LHCN-M2 (cell line): ENCODE data around the gene ASGR1. TPM values are rescaled to one million over a fixed set of nuclear protein-coding genes. Genes with fewer than 3 reads are reported as not detected.

ENCODE experiments used
- DNase-seq: peaks from one replicate; pipeline ENCODE4 v3.0.0-alpha.2; 2012; ENCODE audit warnings: low read depth
- total RNA-seq: library from RNA; depleted of rRNA; stranded (reverse); fragments of >200 nt; gene quantifications from 2 replicates; pipeline ENCODE4 v1.2.3, GENCODE V29; 2014

Gene ASGR1
- total RNA-seq, 1 experiment from 2014 or later = 0.29 TPM

DNA sequence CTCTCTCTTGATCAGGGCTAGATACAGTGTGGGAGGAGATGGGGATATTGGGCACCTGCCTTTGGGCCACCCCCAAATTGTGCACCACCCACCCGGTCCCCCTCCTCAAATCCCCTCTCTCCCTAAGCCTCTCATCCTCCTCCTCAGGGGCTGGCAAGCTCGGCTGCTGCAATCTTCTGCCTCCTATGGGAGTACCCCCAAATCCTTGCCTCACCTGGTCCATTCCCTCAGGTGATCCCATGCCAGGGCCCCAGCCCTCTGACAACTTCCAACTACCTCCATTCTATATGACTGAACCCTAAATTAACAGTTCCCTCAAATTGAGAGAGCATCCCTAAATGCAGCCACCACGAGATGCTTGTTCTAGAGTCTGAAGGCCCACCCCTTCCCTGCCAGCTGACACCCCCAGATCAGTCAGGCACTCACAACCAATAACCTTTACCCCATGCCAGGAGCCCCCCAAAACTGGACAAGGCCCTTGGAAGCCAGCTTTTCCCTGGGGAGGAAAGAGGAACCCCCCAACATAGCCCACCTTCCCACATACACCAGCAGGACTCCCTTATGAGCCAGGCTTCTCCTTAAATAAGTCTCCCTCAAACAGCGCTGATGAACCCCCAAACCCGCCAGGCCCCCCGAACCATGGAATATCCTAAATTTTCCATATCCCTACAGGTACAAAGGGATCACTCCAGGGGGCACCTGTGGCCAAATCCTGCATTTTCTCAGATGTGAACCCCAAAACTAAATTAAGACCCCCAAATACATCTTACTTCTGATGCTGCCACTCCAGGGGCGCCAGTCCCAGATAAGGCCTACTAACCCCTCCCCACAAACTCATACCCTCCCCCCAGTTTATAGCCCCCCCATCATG is 37.3 kb upstream of the ASGR1 start:
- DNase-seq = no peak

DNA sequence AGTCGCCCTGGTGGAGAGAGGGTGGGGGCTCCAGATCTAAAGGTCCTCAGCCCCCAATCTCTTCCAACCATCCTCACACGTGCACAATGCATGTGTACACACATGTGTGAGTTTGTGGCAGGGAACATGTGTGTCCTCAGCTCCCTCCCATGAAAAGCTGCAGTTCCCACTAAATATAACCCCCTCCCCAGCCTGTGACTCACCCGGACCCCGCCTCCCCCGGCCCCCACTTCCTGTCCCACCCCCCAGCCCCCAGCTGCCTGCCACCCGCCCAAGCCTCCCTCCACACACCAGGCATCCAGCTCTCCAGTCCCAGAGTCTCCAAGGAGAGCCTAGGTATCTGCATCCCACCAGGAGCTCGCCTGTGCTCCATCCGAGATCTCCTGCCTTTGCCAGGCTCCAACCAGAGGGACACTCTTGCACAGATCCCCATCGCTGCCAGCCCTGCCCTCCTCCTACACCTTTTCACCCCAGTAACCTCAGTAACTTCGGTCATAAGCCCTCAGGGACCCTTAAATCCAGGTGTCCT is 36.5 kb upstream of the ASGR1 start:
- DNase-seq = no peak

DNA sequence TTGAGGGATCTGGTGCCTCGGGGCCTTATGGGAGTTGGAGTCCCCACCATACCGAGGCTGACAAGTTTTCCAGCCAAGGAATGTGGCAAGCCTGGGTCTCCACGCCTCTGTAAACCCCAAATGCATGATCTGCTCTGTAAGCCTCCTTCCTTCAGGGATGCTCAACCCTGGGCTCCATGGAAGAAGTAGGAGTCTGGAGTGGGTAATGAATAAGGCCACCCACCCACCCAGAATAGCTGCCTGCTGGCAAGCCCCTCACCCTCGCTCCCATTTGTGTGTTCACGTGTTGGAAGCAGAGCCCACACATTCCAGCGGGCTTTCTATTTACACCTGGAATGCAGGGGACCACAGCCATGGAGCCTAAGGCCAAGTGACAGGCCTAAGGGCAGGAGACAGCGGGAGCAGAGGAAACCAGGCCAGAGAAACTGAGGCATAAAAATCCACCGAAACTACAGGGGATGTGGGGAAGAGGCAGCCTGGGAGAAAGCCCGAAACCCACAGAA is 36.0 kb upstream of the ASGR1 start:
- DNase-seq = no peak

DNA sequence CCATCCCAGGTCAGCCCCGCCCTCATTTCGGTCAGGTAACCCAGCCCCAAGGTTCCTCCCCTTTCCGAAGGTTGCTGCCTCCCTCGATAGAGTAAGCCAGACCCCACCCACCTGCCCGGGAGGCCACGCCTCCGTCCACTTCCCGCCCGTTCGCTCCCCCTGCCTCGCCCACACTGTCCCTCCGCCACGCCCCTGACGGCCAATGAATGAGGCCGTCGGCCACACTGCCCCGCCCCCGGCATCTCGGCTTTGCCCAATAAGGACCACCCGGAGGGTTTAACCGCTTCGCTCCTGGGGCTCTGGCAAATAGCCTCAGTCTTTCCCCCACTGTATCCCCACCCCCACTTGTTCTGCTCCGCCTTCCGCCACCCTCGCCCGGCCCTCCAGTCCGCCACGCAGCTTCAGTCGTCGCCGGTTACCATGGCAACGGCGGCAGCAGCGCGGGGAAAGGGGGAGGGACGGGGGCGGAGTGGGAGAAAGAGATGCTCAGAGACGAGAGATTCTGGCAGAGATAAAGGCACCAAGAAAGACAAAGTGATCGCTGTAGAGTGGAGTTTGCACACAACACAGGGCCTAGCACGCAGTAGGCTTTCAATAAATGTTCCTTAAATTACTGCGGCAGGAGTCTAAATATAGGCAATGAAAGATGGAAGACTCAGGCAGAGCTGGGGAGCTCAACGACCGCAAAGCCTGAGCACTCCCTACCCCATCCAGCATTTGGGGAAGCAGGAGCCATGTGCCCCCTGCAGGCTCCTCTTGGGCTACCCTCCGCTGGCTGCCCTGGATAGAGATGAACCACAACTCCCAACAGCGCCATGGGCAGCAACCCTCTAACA is 35.3 kb upstream of the ASGR1 start:
- peak; percentile 95 for DNase-seq

DNA sequence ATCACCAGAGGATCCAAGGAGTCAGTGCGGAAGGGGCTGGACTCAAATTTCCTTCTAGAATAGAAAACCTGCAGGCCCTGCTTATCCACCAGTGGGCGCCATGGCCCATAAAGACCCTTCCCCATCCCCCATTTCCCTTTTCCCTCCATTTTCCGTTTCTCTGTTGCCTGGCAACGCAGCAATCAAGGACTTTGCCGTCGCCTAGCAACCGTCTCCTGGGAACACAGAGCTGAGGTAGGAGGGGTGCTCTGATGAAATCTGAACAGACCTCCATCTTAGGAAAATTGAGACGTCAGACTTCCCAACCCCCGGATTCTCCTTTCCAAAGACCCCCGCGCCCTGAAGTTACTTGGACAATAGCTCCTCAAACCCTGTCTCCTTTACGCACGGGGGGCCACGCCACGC is 34.7 kb upstream of the ASGR1 start:
- DNase-seq = peak; percentile 76

DNA sequence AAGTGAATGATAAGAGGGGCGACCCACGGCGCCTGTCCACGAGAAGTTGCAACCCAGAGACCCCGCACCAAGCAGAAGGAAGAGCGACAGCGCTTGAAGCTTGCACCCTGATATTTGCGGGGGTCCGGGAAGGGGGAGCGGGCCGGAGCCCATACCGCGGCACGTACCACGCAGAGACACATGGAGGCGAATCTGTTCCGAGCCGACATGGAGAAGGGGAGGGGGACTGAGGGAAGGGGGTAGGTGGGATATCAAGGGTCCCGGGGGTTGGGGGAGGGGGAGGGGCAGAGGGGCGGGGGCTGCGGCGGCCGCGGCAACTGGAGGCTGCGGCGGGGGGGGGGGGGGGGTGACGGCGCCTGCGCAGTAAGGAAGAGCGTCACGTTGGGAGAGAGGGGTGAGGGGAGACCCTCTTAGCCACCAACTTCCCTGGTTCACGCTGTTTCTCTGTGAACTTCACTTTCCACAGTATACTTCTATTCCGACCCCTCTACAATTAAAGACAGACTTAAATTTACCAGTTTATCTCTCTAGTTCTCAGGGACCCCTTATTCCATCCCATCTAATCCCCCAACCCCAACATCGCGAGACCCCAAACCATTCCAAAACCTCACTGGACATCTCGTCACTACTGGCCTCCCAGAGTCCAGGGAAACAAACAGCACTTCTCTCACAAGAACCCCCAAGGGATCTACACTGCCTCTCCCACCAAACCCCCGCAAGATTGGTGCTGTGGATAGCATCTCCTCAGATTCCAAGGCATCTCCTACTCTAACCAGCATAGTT is 32.5 kb upstream of the ASGR1 start:
- no peak for DNase-seq

DNA sequence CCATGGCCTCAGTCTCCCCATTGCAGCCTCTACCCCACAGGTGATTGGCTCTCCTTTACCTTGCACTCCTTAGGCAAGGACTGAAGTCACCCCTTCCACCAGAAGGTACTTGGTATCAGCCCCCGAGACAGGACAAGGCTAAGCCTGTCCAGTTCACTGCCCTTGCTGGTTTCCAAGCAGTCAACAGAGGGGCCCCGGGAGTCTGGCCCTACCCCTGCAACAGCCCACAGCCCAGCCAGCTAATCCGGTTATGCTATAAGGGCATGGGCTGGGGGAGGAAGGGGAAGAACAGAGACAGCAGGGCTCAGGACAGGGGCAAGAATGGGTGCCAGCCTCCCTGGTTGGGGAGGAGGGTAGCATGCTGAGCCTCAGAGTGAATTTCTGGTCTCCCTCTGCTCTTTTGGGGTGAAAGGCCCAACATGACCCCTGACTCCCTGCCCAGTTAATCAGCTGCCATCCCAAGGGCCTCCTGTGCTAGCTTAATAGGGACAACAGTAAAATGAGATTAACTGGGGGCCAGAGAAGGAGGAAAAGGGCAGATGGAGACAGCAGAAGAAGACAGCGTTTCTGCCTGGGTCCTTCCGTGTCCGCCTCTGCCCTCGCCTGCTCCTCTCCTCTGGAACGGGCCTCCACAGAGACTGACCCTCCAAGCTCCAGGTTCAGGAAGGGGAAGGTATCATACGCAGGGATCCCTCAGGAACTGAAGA is 29.7 kb upstream of the ASGR1 start:
- DNase-seq = no peak

DNA sequence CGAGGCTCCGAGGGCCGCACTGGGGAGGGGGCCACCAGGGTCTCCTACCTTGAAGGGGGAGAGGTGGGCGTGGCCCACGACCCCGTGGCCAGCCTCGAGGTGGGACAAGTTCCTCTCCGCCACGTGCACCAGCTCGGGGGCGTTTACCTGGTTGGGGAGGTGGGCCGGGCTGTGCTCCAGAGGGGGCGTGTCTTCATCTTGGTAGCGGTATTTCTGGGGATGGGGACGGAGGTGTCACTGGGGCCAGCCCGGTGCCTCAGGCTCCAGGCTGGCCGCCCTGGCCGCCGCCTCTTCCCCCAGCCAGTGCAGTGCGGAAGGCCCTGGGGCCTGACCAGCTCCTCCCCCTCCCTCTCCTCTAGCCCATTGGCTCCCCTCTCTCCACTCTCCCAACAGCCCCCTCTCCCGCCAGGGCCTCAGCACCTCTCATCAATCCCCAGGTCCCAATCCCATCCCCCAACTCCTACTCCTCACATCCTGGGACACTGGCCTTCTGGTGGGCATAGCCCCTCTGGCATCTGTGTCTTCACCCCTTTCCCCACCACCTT is 28.9 kb upstream of the ASGR1 start:
- DNase-seq = no peak

DNA sequence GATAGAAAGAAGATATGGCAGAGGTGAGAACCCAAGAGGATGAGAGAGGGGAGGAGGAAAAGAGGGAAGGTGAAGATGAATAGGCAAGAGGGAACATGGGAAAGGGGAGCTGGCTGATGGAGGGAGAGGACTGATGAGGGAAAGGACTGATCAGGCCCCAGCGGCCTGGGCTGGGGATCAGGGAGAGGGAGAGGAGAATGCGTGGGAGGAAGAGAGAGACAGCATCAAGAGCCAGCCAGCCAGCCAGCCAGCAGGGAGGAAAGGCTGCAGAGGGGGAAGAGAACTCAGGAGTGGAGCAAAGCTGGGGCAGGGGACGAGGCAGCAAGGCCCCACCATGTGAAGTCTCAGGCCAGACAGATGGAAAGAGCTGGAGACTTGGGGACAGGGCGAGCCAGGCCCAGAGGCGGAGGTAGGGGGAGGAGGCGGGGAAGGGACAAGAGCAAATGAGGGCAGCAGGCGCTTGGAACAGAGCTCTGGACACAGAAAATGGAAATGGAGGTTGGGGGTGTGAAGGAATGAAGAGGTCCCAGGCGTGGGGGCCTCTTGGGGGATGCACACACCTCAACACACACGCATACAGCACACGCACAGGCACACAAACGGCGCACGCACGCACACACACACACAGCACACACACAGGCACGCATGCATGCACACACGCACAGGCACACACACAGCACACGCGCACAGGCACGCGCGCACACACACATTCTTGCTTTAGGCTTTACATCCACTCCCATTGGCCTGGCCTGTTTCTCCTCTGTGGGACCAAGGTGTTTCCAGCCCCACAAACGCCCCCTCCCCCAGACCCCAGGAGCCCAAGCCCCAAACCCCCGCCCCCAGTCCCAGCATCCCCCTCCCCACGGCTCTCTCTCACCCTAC is 28.2 kb upstream of the ASGR1 start:
- no peak for DNase-seq

DNA sequence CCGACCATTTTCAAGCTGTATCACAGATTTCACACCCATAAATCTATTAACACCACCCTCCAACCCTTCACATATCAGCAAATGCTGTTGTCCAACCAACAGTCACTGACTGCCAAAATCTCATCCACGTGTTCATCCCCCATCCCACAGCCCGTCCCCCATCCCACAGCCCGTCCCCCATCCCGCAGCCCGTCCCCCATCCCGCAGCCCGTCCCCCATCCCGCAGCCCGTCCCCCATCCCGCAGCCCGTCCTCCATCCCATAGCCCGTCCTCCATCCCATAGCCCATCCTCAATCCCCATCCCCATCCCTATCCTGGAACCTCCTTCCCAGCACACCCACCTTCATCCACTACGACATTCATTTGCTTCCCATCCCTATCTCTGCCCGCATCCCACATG is 26.4 kb upstream of the ASGR1 start:
- DNase-seq = no peak

DNA sequence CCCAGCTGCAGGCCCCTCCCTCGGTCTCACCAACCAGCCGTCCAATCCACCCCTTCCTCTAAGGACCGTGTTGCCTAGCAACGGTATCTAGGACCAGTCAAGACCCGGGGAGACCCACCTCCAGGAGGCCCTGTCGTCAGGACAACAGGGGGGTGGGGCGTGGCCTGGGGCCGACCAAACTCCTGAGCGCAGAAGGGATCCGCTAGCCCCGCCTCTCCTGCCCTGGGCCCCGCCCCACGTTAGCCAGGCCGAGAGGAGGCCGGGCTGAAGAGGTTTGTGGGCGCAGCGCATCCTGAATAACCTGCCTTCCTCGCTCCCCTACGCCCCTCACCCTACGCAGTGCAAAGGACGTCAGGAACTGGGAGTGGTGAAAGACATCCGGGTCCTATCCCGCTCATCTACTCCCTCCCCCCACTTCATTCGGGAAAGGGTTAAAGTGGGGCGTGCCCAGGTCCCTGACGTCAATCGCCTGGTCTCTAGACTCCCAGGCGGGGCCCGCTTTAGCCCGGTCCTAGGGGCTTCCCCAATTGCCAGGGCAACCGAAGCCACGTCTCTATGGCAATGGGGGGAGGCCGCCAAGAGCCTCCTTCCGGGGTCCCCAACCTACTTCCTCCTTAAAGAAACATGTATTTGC is 25.8 kb upstream of the ASGR1 start:
- no peak for DNase-seq

DNA sequence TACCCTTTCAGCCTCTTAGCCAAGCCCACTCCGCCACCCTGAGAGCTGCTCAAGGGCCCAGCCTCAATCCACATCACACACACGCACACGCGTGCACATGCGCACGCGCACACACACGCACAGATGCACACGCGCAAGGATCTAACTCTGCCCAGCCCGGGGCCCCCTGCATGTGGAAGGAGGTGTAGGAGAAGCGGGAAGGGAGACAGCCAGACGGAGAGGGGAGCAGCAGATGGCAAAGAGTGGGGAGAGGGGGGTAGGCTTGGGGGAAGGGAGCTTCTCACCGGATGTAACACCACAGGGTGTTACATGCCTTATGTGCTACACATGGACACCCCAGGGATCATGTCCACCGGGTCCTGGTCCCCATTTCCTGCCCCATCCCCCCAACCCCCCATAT is 25.2 kb upstream of the ASGR1 start:
- DNase-seq = no peak

DNA sequence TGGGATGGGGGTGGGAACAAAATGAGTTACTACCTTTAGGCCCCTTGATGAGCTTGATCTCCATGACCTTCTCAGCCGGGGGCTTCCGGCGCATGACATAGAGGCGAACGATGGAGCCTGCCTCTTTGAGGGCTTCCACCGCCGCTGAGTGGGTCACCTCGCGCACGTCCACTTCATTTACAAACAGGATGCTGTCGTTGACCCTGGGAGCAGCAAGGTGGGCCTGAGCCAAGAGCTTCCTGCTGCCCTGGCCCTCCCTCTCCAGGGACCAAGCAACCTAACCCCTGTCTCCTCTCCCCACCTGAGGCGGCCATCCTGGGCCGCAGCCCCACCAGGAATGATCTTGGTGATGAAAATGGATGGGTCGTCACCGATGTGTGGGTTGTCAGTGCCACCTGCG is 24.2 kb upstream of the ASGR1 start:
- no peak for DNase-seq

DNA sequence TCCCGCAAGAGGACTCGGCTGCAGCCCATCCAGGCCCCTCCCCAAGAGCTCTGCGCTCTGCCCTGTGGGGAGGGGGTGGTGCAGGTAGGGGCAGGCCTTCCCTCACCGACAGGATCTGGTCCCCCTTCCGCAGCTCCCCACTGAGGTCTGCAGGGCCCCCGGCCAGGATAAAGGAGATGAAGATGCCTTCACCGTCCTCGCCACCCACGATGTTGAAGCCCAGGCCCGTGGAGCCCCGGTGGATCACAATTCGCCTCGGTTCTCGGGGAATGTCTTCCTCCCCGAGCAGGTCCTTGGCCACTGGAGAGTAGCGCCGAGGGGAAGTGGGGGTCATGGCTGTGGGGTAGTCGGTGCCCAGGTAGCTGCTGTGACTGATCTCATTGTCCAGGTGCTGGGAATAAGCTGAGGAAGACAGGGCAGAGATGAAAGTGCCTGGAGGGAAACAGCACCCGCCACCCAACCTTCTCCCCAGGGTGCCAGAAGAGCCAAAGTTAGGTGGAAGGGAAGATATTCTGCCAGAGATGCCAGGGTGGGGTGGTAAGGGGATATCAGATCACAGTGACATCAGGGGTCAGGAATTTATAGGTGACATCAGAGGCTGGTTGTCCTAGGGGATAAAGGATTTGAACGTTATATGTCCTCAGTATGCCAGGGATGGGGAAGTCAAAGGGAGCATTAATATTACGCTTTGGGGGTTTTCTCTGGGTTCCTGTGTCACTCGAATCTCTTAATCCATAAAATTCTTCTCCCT is 17.7 kb upstream of the ASGR1 start:
- DNase-seq = no peak

DNA sequence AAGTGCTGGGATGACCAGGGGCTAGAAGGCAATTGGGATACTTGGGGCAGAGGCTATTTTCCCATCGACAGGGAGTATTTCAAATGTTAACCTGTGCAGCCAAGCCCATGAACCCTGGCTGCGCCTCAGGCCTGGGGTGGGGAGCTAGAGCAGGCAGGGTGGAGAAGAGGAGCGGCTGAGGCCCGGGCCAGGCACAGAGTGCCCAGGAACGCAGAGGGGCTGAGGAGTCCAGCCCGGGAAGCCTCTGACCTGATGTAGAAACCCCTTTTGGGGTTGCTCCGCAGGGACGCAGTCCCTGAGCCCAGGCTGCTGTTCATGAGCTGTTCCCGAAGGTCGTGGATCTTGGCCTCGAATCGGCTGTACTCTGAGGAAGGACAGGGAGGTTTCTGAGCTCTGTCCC is 16.8 kb upstream of the ASGR1 start:
- DNase-seq = no peak

DNA sequence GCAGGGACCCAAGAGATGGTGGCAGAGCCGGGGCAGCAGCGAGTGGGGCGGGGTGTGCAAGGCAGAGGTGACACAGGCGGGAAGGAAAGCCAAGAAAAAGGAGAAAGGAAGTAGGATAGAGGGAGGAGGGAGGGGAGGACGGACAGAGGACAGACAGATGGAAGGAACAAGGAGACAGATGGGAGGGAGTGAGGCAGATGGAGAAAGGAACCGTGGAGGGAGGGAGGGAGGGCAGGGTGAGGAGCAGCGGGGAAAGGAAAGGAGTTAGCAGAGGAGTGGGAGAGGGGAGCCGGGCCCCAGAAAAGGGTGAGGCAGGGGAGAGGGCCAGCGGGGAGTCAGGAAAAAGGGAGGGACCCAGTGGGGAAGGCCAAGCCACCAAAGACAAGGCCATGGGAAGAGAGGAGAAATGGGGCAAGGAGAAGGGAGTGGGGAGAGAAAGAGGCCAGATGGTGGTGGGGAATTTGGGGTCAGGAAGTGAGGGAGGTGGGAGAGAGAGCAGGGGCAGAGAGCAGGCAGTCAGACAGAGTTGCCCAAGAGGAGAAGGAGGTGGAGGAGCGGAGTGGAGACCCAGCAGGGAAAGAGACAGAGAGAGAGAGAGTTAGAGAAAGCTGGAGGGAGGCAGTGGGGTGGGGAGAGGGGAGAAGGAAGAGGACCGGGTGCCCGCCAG is 13.2 kb upstream of the ASGR1 start:
- no peak for DNase-seq

DNA sequence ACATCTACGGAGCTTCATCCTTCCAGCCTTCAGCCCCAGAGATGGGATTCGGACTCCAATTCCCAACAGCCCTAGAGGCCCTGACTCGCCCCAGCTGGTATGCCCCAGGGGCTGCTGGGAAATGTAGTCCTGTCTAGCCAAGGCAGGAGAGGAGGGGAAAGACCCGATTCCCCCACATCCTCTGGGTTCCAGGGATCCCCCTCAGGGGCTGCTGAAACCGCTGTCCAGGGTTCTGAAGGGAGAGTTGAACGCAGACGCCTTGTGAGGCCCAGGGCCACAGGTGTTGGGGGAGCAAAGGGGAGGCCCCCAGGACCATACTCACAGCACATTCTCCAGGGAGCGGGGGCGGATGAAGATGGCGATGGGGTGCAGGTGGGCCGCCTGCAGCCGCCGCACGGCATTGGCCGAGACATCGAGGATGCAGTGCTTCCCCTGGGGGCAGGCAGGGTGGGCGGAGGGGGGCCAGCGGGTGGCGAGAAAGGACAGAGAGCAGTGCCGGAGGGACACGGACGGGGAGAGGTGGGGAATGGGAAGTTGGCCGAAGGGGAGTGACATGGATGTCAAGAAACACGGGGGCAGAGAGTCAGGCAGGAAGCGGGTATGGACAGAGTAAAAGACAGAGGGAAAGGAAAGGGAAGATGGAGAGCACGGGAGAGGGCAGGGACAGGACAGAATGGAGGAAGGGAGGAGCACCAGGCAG is 12.6 kb upstream of the ASGR1 start:
- DNase-seq = peak; percentile 36
